Panc1 (cell line): ENCODE results near the gene DUSP21. TPM values are rescaled to one million over a fixed set of nuclear protein-coding genes. Genes with fewer than 3 reads are reported as not detected.

Experiments used
- ATAC-seq: fragments of 200-7000 bp; cut with Tn5 transposase; 2 replicates; pipeline ENCODE4 v1.9.1; 2020; ENCODE audit warnings: mild to moderate bottlenecking, moderate library complexity
- BruUV-seq: library from RNA; stranded (reverse); fragments of 400-500 nt; replicated peaks from 2 replicates; lab custom pipeline; 2021; lab: Mats Ljungman, UMichigan
- CTCF ChIA-PET: fragments of 300-600 bp; sonication (Branson Sonifier 250); formaldehyde crosslinking; loops from one replicate; lab custom pipeline; 2022; ENCODE audit warnings: antibody characterized with exemption; lab: Charles Lee
- POLR2A ChIA-PET: fragments of 300-600 bp; sonication (Branson Sonifier 250); formaldehyde crosslinking; loops from one replicate; lab custom pipeline; 2022; ENCODE audit warnings: antibody characterized with exemption; lab: Charles Lee
- DNase-seq: peaks from one replicate; pipeline ENCODE4 v3.0.0-alpha.2; 2010; ENCODE audit warnings: low read depth, low spot score
- H3K27ac ChIP-seq: 2 replicates; pipeline ENCODE4 v1.5.1; 2011; ENCODE audit warnings: mild to moderate bottlenecking, low read length, inconsistent platforms
- H3K27me3 ChIP-seq: fragments of 200-500 bp; sonication (Bioruptor generic); 2 replicates; pipeline ENCODE4 v1.6.0; 2014; ENCODE audit warnings: low read length, inconsistent platforms; ENCODE audit not compliant: control insufficient read depth, insufficient read depth
- H3K36me3 ChIP-seq: fragments of 200-500 bp; sonication (Bioruptor generic); 2 replicates; pipeline ENCODE4 v1.5.1; 2014; ENCODE audit warnings: inconsistent platforms, mild to moderate bottlenecking, low read length, moderate library complexity; ENCODE audit not compliant: control insufficient read depth, insufficient read depth
- H3K4me1 ChIP-seq: 2 replicates; pipeline ENCODE4 v1.5.1; 2011; ENCODE audit warnings: inconsistent platforms, mild to moderate bottlenecking, low read length, moderate library complexity; ENCODE audit not compliant: control insufficient read depth, insufficient read depth
- H3K4me3 ChIP-seq, 2 experiments: 2 replicates each; pipeline ENCODE4 v1.5.1; 2011 to 2012; ENCODE audit warnings: low read depth in 2 of 2, low read length in 2 of 2, mild to moderate bottlenecking in 2 of 2, inconsistent platforms in 1 of 2, moderate library complexity in 1 of 2
- H3K9me3 ChIP-seq: fragments of 200-500 bp; sonication (Bioruptor generic); 2 replicates; pipeline ENCODE4 v1.5.1; 2014; ENCODE audit warnings: low read depth, mild to moderate bottlenecking, inconsistent platforms, low read length, moderate library complexity; ENCODE audit not compliant: control insufficient read depth, insufficient read depth
- CTCF ChIP-seq: fragments of 450-650 bp; IDR thresholded peaks from 2 replicates; pipeline ENCODE4 v1.5.1; 2017; ENCODE audit warnings: mild to moderate bottlenecking
- POLR2AphosphoS5 ChIP-seq: IDR thresholded peaks from 2 replicates; pipeline ENCODE4 v1.6.1; 2012; ENCODE audit warnings: mild to moderate bottlenecking, low read depth, low read length, moderate library complexity
- SIN3A ChIP-seq: IDR thresholded peaks from 2 replicates; pipeline ENCODE4 v1.6.1; 2012; ENCODE audit warnings: low read depth, mild to moderate bottlenecking, low read length, moderate library complexity, borderline replicate concordance; ENCODE audit not compliant: insufficient read depth
- TCF7L2 ChIP-seq: IDR thresholded peaks from 2 replicates; pipeline ENCODE4 v1.6.1; 2011; ENCODE audit warnings: mild to moderate bottlenecking, low read depth, low read length, inconsistent platforms
- in situ Hi-C: cut with HindIII; loops from 2 replicates; pipeline ENCODE4 v1.10.0; 2016; ENCODE audit warnings: low sequenced_read_pairs, low pct_unique_long_range_greater_than_20kb
- intact Hi-C: fragments of 100-400 bp; cut with micrococcal nuclease; formaldehyde crosslinking; loops from one replicate; pipeline ENCODE4 v1.10.0; 2022; ENCODE audit not compliant: unreplicated experiment
- total RNA-seq: library from RNA; stranded (reverse); gene quantifications from one replicate; pipeline ENCODE4 v1.2.1, GENCODE V29; 2021; ENCODE audit not compliant: unreplicated experiment
- TF ChIP-seq, protein P1 (sequence below), 2 experiments: IDR thresholded peaks; 2 replicates each; pipeline ENCODE4 v1.6.1; 2011 to 2012; ENCODE audit warnings: low read depth in 2 of 2, control low read depth in 1 of 2, low read length in 1 of 2, mild to moderate bottlenecking in 1 of 2, moderate library complexity in 1 of 2; ENCODE audit not compliant: insufficient read depth in 1 of 2

The DUSP21 gene
- total RNA-seq, 1 experiment from 2014 or later, result not detected

GRCh38 chrX:44876086-44876485 lies 32.3 kb downstream of the DUSP21 start:
- intact Hi-C loops (loop anchor here (10.0 kb wide), 1 partner anchor 189 kb away; no protein-coding TSS in a partner anchor), in situ Hi-C loops (no loop called here)
- Histone ChIP-seq H3K27ac (peak overlapping the region; percentile 34; the same call in 1 of the 2 replicates), H3K4me3 (peak overlapping the region; percentile 10 to 89; a peak in 3 of 4 replicates), H3K36me3 (no peaks in the 10 kb centered on the region; the same call in 1 of the 2 replicates), H3K27me3 (no peaks in the 10 kb centered on the region), H3K9me3 (no peaks in the 10 kb centered on the region), H3K4me1 (peaks cover 8% of the 10 kb centered on the region)
- ChIA-PET POLR2A (no interaction called here), CTCF (no interaction called here)
- no TSS peak for BruUV-seq
- ATAC-seq, result no peak
- no peak for DNase-seq
- TF ChIP-seq POLR2AphosphoS5, result no peak
- TF ChIP-seq SIN3A, result no peak
- TF ChIP-seq, protein P1, sequence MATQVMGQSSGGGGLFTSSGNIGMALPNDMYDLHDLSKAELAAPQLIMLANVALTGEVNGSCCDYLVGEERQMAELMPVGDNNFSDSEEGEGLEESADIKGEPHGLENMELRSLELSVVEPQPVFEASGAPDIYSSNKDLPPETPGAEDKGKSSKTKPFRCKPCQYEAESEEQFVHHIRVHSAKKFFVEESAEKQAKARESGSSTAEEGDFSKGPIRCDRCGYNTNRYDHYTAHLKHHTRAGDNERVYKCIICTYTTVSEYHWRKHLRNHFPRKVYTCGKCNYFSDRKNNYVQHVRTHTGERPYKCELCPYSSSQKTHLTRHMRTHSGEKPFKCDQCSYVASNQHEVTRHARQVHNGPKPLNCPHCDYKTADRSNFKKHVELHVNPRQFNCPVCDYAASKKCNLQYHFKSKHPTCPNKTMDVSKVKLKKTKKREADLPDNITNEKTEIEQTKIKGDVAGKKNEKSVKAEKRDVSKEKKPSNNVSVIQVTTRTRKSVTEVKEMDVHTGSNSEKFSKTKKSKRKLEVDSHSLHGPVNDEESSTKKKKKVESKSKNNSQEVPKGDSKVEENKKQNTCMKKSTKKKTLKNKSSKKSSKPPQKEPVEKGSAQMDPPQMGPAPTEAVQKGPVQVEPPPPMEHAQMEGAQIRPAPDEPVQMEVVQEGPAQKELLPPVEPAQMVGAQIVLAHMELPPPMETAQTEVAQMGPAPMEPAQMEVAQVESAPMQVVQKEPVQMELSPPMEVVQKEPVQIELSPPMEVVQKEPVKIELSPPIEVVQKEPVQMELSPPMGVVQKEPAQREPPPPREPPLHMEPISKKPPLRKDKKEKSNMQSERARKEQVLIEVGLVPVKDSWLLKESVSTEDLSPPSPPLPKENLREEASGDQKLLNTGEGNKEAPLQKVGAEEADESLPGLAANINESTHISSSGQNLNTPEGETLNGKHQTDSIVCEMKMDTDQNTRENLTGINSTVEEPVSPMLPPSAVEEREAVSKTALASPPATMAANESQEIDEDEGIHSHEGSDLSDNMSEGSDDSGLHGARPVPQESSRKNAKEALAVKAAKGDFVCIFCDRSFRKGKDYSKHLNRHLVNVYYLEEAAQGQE (IDR thresholded peaks at IDR 0.05; ENCODE audit: insufficient read depth in 1 of 2, low read depth in 2 of 2, low read length in 1 of 2), result no peak
- TF ChIP-seq TCF7L2, result no peak
- TF ChIP-seq CTCF, result no peak

- intact Hi-C loops, result loop anchor here (10.0 kb wide), 1 partner anchor 188 kb away; no protein-coding TSS in a partner anchor
- Histone ChIP-seq H3K9me3 (no peaks in the 10 kb centered on the region), H3K27ac (no peak overlapping the region), H3K4me3 (no peak overlapping the region), H3K36me3 (no peaks in the 10 kb centered on the region; the same call in 1 of the 2 replicates), H3K27me3 (no peaks in the 10 kb centered on the region), H3K4me1 (peaks cover 3% of the 10 kb centered on the region; the same call in 1 of the 2 replicates)
- no TSS peak for BruUV-seq
- POLR2A ChIA-PET, result no interaction called here
- ATAC-seq, result no peak
- in situ Hi-C loops, result no loop called here
- TF ChIP-seq, protein P1 (IDR thresholded peaks at IDR 0.05; ENCODE audit: insufficient read depth in 1 of 2, low read depth in 2 of 2, low read length in 1 of 2), result no peak
- TF ChIP-seq TCF7L2 (no peak), CTCF (no peak), SIN3A (no peak), POLR2AphosphoS5 (no peak)
- DNase-seq, result no peak
- CTCF ChIA-PET, result no interaction called here
Measured at GRCh38 chrX:44876767-44877166, 32.9 kb downstream of the DUSP21 start.
